Measurements from ENCODE around the gene BLMH.

DNA sequence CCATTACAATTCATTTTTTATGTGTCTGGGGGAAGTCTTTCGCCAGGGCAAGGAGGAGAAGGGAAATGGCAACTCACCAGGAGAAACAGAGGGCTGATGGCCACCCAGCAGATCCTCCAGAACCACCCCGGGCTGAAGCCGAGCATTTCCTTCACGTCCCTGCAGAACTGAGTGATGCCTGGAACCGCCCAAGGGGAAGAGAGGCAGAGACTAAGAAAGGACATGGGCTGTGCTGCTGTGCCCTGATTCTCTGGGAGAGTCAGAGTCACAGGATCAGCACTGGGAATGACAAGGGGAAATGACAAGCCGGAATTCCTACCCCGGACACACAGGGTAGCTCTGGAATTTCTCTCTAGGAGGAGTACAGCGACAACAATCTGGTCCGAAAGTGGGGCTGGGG lies 84.1 kb downstream of the BLMH start:
- TF ChIP-seq, protein P1, sequence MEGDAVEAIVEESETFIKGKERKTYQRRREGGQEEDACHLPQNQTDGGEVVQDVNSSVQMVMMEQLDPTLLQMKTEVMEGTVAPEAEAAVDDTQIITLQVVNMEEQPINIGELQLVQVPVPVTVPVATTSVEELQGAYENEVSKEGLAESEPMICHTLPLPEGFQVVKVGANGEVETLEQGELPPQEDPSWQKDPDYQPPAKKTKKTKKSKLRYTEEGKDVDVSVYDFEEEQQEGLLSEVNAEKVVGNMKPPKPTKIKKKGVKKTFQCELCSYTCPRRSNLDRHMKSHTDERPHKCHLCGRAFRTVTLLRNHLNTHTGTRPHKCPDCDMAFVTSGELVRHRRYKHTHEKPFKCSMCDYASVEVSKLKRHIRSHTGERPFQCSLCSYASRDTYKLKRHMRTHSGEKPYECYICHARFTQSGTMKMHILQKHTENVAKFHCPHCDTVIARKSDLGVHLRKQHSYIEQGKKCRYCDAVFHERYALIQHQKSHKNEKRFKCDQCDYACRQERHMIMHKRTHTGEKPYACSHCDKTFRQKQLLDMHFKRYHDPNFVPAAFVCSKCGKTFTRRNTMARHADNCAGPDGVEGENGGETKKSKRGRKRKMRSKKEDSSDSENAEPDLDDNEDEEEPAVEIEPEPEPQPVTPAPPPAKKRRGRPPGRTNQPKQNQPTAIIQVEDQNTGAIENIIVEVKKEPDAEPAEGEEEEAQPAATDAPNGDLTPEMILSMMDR (conservative IDR thresholded peaks at IDR 0.05; ENCODE audit: low read depth, low read length): no peak
- TF ChIP-seq EZH2 (IDR thresholded peaks at IDR 0.05; ENCODE audit: borderline replicate concordance, low read depth, low read length, poor library complexity, severe bottlenecking): no peak

Data from A673 (cell line).